Left colon (tissue), 2 donors: ENCODE data around the gene INPP4A. TPM values are rescaled to one million over a fixed set of nuclear protein-coding genes. Genes with fewer than 3 reads are reported as not detected.

Source experiments
- ATAC-seq: fragments of 200-7000 bp; cut with Tn5 transposase; one replicate; pipeline ENCODE4 v1.9.1; 2020; ENCODE audit warnings: mild to moderate bottlenecking, moderate library complexity
- DNase-seq, 2 donors: peaks; one replicate each; pipeline ENCODE4 v3.0.0-alpha.2; 2020
- intact Hi-C, 2 donors: fragments of 100-400 bp; cut with DNase I in 1 of 2; cut with micrococcal nuclease in 1 of 2; formaldehyde crosslinking; loops; one replicate each; pipeline versions ENCODE4 v1.11.2 to v1.14.0; 2022; cut with DNase I, micrococcal nuclease
- total RNA-seq, 2 donors: library from RNA; stranded (reverse); fragmentation: NEBNext Ultra II Directional; extraction: Animal tissue kit (Norgen Biotek cat#: 25700); gene quantifications; one replicate each; pipeline ENCODE4 v1.2.1, GENCODE V29; 2021
- donor health status: DM: no; HTN: no; CAD: no.
- donor health status: DM: yes; HTN: yes; CAD: no.

Gene INPP4A
- total RNA-seq, 2 donors from 2014 or later: 14.3 to 19.1 TPM

- ATAC-seq: no peak
- no peak for DNase-seq
Measured at GRCh38 chr2:98471402-98472131, 26.9 kb downstream of the INPP4A start.

GRCh38 chr2:98472132-98472650 lies 27.5 kb downstream of the INPP4A start:
- no peak for ATAC-seq
- DNase-seq: peak in 1 of 2 donors; percentile 6
- intact Hi-C loops: no loop called here

More at GRCh38 chr2:98471402-98472131, 26.9 kb downstream of the INPP4A start:
- intact Hi-C loops: no loop called here

DNA sequence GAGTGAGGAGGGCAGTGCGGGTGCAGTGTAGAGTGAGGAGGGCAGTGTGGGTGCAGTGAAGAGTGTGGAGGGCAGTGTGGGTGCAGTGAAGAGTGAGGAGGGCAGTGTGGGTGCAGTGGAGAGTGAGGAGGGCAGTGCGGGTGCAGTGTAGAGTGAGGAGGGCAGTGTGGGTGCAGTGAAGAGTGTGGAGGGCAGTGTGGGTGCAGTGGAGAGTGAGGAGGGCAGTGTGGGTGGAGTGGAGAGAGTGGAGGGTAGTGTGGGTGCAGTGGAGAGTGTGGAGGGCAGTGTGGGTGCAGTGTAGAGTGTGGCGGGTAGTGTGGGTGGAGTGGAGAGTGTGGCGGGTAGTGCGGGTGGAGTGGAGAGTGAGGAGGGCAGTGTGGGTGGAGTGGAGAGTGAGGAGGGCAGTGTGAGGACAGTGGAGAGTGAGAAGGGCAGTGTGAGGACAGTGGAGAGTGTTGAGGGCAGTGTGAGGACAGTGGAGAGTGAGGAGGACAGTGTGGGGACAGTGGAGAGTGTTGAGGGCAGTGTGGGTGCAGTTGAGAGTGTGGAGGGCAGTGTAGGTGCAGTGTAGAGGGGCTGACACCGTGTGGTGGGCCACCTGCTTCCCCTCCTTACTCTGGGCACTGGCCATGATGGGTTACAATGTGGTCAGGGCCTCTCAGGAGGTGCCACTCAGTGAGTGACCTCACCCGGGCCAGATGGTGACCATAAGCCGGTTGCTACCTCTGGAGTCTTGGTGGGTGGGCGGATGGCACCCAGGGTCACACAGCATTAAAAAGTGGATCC lies 28.5 kb downstream of the INPP4A start:
- ATAC-seq (no peak), DNase-seq (peak in 1 of 2 donors; percentile 2)
- intact Hi-C loops: no loop called here

DNA sequence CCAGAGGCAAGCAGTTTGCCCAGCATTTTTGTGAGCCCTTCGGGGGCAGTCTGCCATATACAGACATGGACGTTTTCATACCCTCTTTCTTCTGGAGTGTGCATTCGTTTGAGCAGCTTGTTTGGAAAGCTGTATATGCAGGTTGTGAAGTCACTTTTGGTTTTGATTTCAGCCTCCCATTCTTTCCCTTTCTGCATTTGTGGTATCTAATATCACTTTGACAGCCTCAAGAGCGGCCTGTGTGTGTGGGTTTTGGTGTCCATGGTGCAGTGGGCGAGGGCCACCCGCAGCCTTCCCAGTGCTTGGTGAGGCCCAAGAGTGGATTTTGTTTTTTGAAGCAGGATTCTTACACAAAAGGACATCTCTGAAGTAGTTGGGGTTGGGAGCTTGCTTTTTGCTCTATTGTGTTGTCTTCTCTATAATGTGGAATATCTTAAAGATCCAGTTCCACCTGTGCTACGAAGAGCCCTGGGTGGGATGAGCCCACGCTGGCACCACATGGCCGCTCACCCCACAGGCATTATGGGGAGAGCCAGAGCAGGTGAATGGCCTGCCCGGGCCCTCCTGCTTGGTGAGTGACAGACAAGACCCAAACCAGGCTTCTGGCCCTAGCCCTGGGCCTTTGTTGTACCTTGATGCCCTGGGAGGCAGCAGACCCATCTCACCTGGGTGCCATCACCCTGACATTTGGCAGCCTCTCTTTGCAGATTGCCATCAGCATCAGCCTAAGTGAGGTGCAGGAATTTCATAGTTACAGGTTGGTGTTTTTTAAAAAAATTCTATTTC lies 29.5 kb downstream of the INPP4A start:
- peak in 1 of 2 donors; percentile 4 for DNase-seq
- ATAC-seq: peak; percentile 19
- intact Hi-C loops: no loop called here

GRCh38 chr2:98474979-98475632 lies 30.4 kb downstream of the INPP4A start:
- ATAC-seq (no peak), DNase-seq (peak in 1 of 2 donors; percentile 16)
- intact Hi-C loops: no loop called here

DNA sequence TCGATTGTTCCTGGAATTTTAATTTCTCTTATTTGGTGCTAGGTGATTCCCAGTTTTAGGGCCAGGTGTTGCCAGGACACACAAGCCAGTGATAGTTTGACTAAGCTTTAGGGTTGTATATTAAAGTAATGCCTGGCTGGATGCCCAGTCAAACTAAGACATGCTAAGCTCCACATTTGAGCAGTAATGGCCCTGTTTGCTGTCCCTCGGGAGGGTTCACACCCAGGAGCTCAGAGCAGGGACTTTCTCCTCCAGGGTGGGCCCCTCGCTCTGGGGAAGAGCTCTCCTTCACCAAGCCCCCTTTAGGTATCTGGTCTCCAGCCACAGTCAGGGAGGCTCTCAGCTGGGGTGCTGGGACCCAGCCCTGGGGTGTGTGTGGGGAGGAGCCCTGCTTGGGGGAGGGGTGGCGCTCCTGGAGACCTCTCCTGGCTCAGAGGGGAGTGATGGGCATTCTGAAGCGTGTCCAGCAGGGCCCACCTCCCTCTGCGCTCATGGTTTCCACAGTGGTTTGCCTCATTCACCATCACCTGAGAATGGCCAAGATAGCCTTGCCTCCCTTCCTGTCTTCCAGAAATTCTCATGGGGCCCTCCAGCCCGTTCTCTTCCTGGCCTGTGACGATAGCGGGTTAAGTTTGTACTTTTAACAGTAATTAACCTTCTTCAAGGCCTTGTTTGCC lies 31.7 kb downstream of the INPP4A start:
- peak; percentile 86 for ATAC-seq
- intact Hi-C loops: no loop called here
- peak; percentile 46 to 63 for DNase-seq

GRCh38 chr2:98477036-98477435 lies 32.4 kb downstream of the INPP4A start:
- DNase-seq: no peak
- intact Hi-C loops: no loop called here
- no peak for ATAC-seq

DNA sequence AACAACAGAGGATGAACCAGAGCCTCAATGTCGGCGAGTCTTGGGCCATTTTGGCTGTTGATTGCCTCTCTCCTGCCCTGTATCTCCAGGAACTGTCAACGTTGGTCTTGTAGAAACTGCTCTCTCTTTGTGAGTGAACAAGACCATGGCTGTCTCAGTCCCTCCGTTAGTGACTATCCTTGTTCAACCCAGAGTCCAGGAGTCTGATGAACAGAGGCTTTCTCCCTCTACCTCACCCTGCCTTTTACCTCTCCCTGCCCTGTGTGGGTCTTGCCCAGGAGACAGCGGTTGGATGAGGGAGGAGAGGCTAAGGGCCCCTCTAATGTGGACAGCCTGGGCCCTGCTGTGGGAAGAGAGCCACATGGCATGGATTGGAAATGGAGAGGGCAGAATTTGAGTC lies 32.8 kb downstream of the INPP4A start:
- no peak for DNase-seq
- intact Hi-C loops: no loop called here
- no peak for ATAC-seq

DNA sequence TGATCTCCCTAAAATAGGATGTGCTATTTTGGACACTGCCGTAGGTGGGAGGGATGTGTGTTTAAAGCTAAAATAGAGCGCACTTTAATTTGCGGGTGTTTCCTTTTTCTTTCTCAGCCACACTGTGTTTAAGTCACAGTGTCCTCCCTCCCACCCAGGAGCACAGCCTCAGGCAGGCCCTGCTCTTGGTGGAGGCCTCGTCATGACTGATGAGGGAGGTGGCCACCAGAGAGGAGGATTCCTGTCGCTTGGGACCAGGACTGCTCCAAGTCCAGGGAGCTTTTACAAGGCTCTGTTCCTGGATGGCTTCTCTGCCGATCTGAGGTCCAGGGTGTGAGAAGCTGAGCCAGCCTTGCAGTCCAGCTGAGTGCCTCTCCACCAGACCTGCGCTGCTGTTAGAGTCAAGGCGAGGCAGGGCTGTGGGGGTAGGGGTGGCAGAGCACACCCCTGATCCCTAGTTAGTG lies 33.5 kb downstream of the INPP4A start:
- no peak for DNase-seq

DNA sequence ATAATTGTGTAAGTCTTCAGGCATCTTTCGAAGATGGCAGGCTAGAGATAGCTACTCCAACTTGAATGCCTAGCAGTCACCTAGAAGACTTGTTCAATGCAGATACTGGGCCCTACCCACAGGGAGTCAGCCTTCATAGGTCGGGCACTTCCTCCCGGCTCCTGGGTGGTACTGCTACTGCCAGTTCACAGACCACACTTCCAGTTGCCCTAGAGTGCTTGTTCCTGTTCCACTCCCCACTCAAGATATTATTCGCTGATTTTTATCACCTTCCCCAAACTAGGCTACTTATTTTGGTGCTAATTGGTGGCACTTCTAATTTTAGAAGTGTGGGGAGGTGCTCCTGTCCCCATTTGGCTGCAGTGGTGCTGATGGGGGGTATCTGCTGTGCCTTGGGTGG lies 34.2 kb downstream of the INPP4A start:
- intact Hi-C loops: no loop called here
- DNase-seq: no peak
- ATAC-seq: no peak

More for the DNA sequence above, 33.5 kb downstream of the INPP4A start:
- intact Hi-C loops: no loop called here
- ATAC-seq: no peak

- intact Hi-C loops: no loop called here
- ATAC-seq: no peak
- DNase-seq: no peak
Measured at GRCh38 chr2:98479371-98479770, 34.7 kb downstream of the INPP4A start.

DNA sequence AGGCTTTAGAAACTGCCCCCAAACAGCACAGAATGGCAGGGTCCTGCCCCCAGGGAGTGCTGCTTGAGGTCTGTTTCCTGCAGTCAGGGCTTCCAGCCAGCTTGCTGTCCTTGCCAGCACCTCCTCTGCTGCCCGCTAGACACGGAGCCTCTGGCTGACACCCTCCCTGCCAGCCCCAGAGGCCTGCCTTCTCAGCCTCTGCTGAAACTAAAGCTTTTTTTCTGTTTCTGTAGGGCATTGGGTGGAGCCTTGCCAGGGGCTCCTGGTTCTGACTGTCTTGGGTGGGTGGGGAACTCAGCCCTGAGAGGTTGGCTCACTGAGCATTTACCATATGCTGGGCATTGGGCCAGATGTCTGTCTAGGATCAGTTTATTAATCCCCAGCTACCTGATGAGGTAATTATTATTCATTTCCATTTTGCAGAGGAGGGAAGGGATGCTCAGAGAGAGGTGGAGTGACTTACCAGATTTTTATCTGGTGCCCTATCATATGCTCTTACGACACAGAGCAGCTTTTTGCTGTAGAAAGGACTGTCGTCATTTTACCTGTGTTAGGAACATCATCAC lies 35.4 kb downstream of the INPP4A start:
- intact Hi-C loops: no loop called here
- ATAC-seq: peak; percentile 44
- DNase-seq: peak; percentile 44 to 59

DNA sequence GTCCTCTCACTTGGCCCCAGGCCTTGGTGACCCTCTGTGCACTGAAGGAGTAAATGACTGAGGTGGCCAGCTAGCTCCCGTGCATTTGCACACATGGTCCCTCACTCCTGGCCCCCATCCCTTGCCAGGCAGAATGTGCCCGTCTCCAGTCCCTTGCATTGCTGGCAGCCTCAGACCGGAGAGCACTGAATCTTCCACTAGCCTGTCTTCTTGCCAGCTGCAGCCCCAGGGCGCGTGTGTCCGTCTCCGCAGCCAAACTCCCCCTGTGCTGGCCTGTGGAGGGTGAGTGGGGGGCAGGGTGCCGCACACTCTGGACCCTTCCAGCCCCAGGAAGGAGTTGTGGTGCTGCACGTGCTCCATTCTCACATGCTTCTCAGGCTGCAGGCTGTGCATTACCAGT lies 35.9 kb downstream of the INPP4A start:
- no peak for ATAC-seq
- intact Hi-C loops: no loop called here
- DNase-seq: no peak

DNA sequence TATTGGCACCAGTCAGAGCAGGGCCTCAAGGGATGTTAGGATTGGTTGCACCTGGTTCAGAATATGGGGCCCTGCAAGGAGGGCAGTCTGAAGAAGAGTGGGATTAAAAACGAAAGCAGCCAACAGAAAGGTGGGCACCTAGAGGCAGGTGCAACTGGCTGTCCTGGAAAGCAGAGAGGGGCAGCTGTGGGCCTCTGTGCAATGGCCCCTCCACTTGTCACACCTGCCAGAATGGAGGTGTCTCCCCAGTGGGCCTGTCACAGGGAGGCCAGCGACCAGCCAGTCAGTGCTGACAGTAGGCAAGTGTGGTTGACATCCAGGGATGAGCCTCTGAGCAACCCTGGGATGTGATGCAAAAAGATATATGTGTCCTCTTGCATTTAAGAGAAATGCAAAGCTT lies 37.7 kb downstream of the INPP4A start:
- intact Hi-C loops: no loop called here
- ATAC-seq: no peak
- DNase-seq: no peak

DNA sequence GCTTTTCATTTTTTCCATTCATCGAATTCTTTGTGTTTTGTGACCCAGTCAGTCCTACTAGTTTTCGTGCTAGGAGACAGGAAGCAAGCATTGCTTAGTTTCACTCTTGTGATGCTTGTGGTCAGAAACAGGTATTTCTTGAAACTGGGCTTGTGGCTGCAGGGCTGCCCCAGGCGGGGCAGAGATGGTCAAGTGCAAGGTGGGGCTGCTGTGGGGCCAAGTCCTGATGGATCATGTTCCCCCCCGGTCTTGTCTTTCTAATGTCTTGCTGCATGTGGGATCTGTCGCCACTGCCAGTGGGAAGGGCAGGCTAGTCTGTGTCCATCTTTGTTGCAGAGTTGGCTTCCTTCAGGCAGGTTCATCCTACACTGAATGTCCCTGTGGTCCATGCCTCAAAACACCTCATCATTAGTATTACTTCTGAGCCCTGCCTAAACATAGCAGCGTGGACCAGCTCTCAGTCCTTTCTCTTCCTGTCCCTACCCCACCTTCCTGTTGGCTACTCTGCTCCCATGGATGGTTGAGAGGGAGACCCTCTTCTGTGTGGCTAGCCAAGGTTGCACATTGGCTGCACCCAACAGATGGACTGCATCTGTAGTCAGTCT lies 38.7 kb downstream of the INPP4A start:
- DNase-seq (no peak), ATAC-seq (no peak)
- intact Hi-C loops: no loop called here

- intact Hi-C loops: no loop called here
- DNase-seq (peak; percentile 52 to 58), ATAC-seq (peak; percentile 83)
Measured at GRCh38 chr2:98484121-98484557, 39.5 kb downstream of the INPP4A start.

DNA sequence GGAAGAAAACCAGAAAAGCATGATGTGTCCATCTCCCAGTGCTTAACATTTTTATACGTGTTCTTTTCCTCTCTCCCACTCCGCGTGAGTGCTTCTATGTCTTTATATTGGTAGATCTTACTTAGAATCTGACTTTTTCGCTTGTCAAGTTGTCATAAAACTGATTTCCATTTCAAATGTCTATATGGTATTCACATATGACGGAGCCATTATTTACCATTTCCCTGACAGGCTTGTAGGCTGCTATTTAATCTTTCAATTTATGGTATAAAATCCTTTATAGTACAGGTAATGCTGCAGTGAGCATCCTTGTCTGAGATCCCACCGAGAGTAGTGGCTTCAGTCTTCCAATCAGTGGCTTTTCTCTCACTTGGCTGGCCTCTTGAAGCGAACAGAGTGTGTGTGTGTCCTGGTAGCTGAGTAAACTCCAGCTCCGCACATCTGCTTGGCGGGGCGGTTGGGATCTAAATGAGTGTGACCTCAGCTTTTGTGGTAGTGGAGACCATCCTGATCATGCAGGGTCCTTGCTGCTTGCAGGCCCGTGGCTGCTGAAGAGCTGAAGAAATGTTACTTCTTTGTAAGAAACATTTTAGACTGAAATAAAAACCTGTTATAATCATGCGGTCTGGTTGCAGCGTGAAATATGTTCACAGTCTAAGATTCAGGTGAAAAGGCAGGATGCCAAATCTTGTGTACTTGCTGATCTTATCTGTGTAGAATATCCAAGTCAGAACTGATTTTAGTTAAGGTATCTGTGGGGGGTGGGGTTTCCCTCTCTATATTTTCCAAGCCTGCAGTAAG lies 40.2 kb downstream of the INPP4A start:
- intact Hi-C loops: no loop called here
- DNase-seq: no peak
- no peak for ATAC-seq
